ENCODE results near the gene PRPS1L1. TPM values are rescaled to one million over a fixed set of nuclear protein-coding genes. Genes with fewer than 3 reads are reported as not detected.

PRPS1L1 gene
- total RNA-seq, 1 experiment from 2014 or later = not detected

DNA sequence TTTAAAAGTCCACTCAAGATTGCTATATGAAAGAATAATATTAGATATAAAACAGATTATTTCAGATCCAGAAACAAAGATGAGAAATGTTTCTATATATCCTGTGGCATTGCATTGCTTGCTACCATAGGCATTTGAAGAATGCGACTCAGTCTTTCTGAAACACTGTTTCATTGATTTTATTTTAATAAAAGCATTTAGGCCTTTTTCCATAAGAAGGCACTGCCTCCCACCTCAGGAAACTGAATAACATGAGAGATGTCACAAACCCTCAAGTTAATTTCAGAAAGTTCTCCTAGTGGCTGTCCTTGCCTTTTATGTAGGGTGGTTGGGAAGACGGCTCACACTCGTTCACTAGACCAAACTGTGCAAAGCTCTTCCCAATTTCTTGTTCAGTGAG lies 23.3 kb downstream of the PRPS1L1 start:
- intact Hi-C loops (cut with micrococcal nuclease; ENCODE audit: unreplicated experiment) = no loop called here

DNA sequence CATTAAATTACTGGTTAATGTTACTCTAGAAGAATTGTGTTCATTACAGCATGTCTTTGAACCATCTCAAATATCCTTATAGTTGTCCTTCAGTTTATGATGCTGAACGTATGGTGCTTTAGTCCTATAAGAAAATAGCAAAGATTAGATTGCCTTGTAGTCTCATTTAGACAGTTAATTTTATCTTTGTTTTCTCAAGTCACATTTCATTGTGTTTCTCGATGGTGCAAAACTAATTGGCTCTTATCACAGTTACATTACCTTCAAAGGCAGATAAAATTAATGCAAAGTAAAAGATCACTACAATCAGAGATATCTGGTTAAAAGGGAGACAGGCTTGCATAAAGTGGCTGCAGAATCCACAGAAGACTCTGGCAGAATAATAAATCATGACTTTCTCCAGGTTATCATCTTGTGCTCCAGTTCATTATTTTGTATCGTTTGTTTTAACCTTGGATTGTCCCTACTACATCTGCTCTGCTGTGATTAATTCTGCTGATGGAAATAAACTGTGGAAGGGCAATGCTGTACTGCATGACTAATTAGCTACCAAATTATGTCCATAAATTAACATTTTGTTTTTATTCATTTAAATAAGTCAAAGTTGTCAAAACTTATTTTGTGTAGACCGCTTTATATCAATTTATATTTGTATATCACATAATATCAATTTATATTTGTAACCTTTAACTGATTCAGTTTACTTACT lies 24.2 kb downstream of the PRPS1L1 start:
- Histone ChIP-seq H3K9me3 (ENCODE audit: low read depth, low read length, poor library complexity, severe bottlenecking) (no peaks in the 10 kb centered on the region), H3K36me3 (ENCODE audit: insufficient read depth, low read length, poor library complexity, severe bottlenecking) (no peaks in the 10 kb centered on the region), H3K27ac (ENCODE audit: low read depth, low read length, poor library complexity, severe bottlenecking) (no peak overlapping the region), H3K27me3 (replicated peaks; ENCODE audit: insufficient read depth, low read depth, low read length, poor library complexity) (no peaks in the 10 kb centered on the region), H3K4me3 (ENCODE audit: low read depth, low read length, poor library complexity, severe bottlenecking) (no peak overlapping the region), H3K4me1 (ENCODE audit: insufficient read depth, low read length, poor library complexity, severe bottlenecking) (no peaks in the 10 kb centered on the region)
- no TSS peak for BruUV-seq (replicated peaks)
- no peak for DNase-seq (ENCODE audit: low spot score)
- ChIA-PET POLR2A (ENCODE audit: low non-redundant PET) (no interaction called here), CTCF (no interaction called here)
- no peak for TF ChIP-seq EZH2 (IDR thresholded peaks at IDR 0.05; ENCODE audit: borderline replicate concordance, low read depth, low read length, poor library complexity, severe bottlenecking)
- TF ChIP-seq, protein P1, sequence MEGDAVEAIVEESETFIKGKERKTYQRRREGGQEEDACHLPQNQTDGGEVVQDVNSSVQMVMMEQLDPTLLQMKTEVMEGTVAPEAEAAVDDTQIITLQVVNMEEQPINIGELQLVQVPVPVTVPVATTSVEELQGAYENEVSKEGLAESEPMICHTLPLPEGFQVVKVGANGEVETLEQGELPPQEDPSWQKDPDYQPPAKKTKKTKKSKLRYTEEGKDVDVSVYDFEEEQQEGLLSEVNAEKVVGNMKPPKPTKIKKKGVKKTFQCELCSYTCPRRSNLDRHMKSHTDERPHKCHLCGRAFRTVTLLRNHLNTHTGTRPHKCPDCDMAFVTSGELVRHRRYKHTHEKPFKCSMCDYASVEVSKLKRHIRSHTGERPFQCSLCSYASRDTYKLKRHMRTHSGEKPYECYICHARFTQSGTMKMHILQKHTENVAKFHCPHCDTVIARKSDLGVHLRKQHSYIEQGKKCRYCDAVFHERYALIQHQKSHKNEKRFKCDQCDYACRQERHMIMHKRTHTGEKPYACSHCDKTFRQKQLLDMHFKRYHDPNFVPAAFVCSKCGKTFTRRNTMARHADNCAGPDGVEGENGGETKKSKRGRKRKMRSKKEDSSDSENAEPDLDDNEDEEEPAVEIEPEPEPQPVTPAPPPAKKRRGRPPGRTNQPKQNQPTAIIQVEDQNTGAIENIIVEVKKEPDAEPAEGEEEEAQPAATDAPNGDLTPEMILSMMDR (conservative IDR thresholded peaks at IDR 0.05; ENCODE audit: low read depth, low read length) = no peak
- intact Hi-C loops (cut with micrococcal nuclease; ENCODE audit: unreplicated experiment) = no loop called here

More for the DNA sequence above, 23.3 kb downstream of the PRPS1L1 start:
- Histone ChIP-seq H3K27me3 (replicated peaks; ENCODE audit: insufficient read depth, low read depth, low read length, poor library complexity) (no peaks in the 10 kb centered on the region), H3K4me1 (ENCODE audit: insufficient read depth, low read length, poor library complexity, severe bottlenecking) (no peaks in the 10 kb centered on the region), H3K36me3 (ENCODE audit: insufficient read depth, low read length, poor library complexity, severe bottlenecking) (no peaks in the 10 kb centered on the region), H3K4me3 (ENCODE audit: low read depth, low read length, poor library complexity, severe bottlenecking) (no peak overlapping the region), H3K9me3 (ENCODE audit: low read depth, low read length, poor library complexity, severe bottlenecking) (no peaks in the 10 kb centered on the region), H3K27ac (ENCODE audit: low read depth, low read length, poor library complexity, severe bottlenecking) (no peak overlapping the region)
- DNase-seq (ENCODE audit: low spot score) = no peak
- ChIA-PET CTCF (no interaction called here), POLR2A (ENCODE audit: low non-redundant PET) (no interaction called here)
- BruUV-seq (replicated peaks) = no TSS peak
- TF ChIP-seq EZH2 (IDR thresholded peaks at IDR 0.05; ENCODE audit: borderline replicate concordance, low read depth, low read length, poor library complexity, severe bottlenecking) = no peak
- TF ChIP-seq, protein P1 (conservative IDR thresholded peaks at IDR 0.05; ENCODE audit: low read depth, low read length) = no peak

DNA sequence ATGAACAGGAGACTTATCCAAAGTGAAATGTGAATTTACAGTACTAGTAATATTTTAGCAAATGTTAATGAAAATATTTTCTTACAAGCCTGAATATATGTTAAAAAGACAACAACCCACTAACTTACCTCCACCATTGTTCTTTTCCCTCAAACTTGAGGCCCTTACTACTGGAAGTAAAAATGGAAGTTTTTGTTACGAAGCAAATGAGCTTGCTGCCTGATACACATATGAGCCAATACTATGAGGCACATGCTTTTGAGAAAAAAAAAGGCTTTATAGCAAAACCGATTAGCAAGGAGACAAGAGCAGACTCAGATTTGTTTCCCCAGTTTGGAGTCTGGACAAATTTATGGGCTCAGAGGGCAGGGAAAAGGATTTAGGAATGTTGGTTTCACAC lies 29.0 kb downstream of the PRPS1L1 start:
- CTCF ChIA-PET = no interaction called here
- no peak overlapping the region for H3K4me3 ChIP-seq (ENCODE audit: low read depth, low read length, poor library complexity, severe bottlenecking)
- no peaks in the 10 kb centered on the region for H3K9me3 ChIP-seq (ENCODE audit: low read depth, low read length, poor library complexity, severe bottlenecking)
- intact Hi-C loops (cut with micrococcal nuclease; ENCODE audit: unreplicated experiment) = no loop called here
- no peak for TF ChIP-seq EZH2 (IDR thresholded peaks at IDR 0.05; ENCODE audit: borderline replicate concordance, low read depth, low read length, poor library complexity, severe bottlenecking)
- TF ChIP-seq, protein P1 (conservative IDR thresholded peaks at IDR 0.05; ENCODE audit: low read depth, low read length) = no peak
- no peak overlapping the region for H3K27ac ChIP-seq (ENCODE audit: low read depth, low read length, poor library complexity, severe bottlenecking)
- no peak for DNase-seq (ENCODE audit: low spot score)
- no TSS peak for BruUV-seq (replicated peaks)
- POLR2A ChIA-PET (ENCODE audit: low non-redundant PET) = no interaction called here
- no peaks in the 10 kb centered on the region for H3K4me1 ChIP-seq (ENCODE audit: insufficient read depth, low read length, poor library complexity, severe bottlenecking)
- no peaks in the 10 kb centered on the region for H3K27me3 ChIP-seq (replicated peaks; ENCODE audit: insufficient read depth, low read depth, low read length, poor library complexity)
- no peaks in the 10 kb centered on the region for H3K36me3 ChIP-seq (ENCODE audit: insufficient read depth, low read length, poor library complexity, severe bottlenecking)

Measured in A673 (cell line).